ENCODE measurements around the gene PPIE. TPM values are rescaled to one million over a fixed set of nuclear protein-coding genes. Genes with fewer than 3 reads are reported as not detected.

The PPIE gene
- total RNA-seq, 2 donors from 2014 or later: 34.7 to 42.6 TPM

GRCh38 chr1:39737546-39738169, 1.0 kb upstream of the PPIE start:
- H3K9ac ChIP-seq (ENCODE audit: low read depth in 2 of 2, low read length in 2 of 2): no peak overlapping the region
- TF ChIP-seq CTCF (IDR thresholded peaks at IDR 0.05): no peak
- no peaks in the 10 kb centered on the region for H3K9me3 ChIP-seq
- no peak overlapping the region for H3K27ac ChIP-seq
- H3K4me3 ChIP-seq: no peak overlapping the region
- H3K27me3 ChIP-seq: peaks cover 11% of the 10 kb centered on the region
- no peaks in the 10 kb centered on the region for H3K36me3 ChIP-seq
- H3K4me1 ChIP-seq: no peaks in the 10 kb centered on the region
- no peak for DNase-seq
- intact Hi-C loops (cut with DNase I): no loop called here

GRCh38 chr1:39745016-39745670, 6.5 kb downstream of the PPIE start:
- TF ChIP-seq CTCF (IDR thresholded peaks at IDR 0.05): no peak
- Histone ChIP-seq H3K4me3 (no peak overlapping the region), H3K27ac (no peak overlapping the region), H3K4me1 (no peaks in the 10 kb centered on the region), H3K9ac (ENCODE audit: low read depth in 2 of 2, low read length in 2 of 2) (no peak overlapping the region), H3K27me3 (no peaks in the 10 kb centered on the region), H3K36me3 (peaks cover 20% of the 10 kb centered on the region), H3K9me3 (no peaks in the 10 kb centered on the region)
- peak; percentile 12 for DNase-seq
- intact Hi-C loops (cut with DNase I): no loop called here

GRCh38 chr1:39751595-39751994, 12.9 kb downstream of the PPIE start:
- H3K9ac ChIP-seq (ENCODE audit: low read depth in 2 of 2, low read length in 2 of 2): no peak overlapping the region
- H3K36me3 ChIP-seq: peaks cover 19% of the 10 kb centered on the region
- H3K27ac ChIP-seq: no peak overlapping the region
- H3K4me3 ChIP-seq: no peak overlapping the region
- intact Hi-C loops (cut with DNase I): no loop called here
- H3K9me3 ChIP-seq: no peaks in the 10 kb centered on the region
- DNase-seq: no peak
- no peaks in the 10 kb centered on the region for H3K27me3 ChIP-seq
- H3K4me1 ChIP-seq: no peaks in the 10 kb centered on the region
- TF ChIP-seq CTCF (IDR thresholded peaks at IDR 0.05): no peak

- no peaks in the 10 kb centered on the region for H3K9me3 ChIP-seq
- no peaks in the 10 kb centered on the region for H3K27me3 ChIP-seq
- intact Hi-C loops (cut with DNase I): no loop called here
- peaks cover 17% of the 10 kb centered on the region for H3K36me3 ChIP-seq
- no peak overlapping the region for H3K27ac ChIP-seq
- no peak overlapping the region for H3K9ac ChIP-seq (ENCODE audit: low read depth in 2 of 2, low read length in 2 of 2)
- DNase-seq: no peak
- H3K4me1 ChIP-seq: no peaks in the 10 kb centered on the region
- H3K4me3 ChIP-seq: no peak overlapping the region
- TF ChIP-seq CTCF (IDR thresholded peaks at IDR 0.05): no peak
Observed at GRCh38 chr1:39752703-39753102, 14.0 kb downstream of the PPIE start.

- Histone ChIP-seq H3K4me3 (no peak overlapping the region), H3K27ac (no peak overlapping the region), H3K27me3 (no peaks in the 10 kb centered on the region), H3K36me3 (peaks cover 12% of the 10 kb centered on the region), H3K9ac (ENCODE audit: low read depth in 2 of 2, low read length in 2 of 2) (no peak overlapping the region), H3K9me3 (no peaks in the 10 kb centered on the region), H3K4me1 (no peaks in the 10 kb centered on the region)
- no peak for TF ChIP-seq CTCF (IDR thresholded peaks at IDR 0.05)
- intact Hi-C loops (cut with DNase I): no loop called here
- no peak for DNase-seq
Observed at GRCh38 chr1:39753132-39754025, 14.7 kb downstream of the PPIE start.
